Hepatocyte (in vitro differentiated cells): ENCODE results near the gene CNKSR1. TPM values are rescaled to one million over a fixed set of nuclear protein-coding genes. Genes with fewer than 3 reads are reported as not detected.
A peak's percentile ranks its signal among the peaks of the same experiment; 100 is the strongest.

ENCODE experiments used
- DNase-seq: peaks from one replicate; pipeline ENCODE4 v3.0.0-alpha.2; 2016; ENCODE audit warnings: low spot score
- H2AFZ ChIP-seq: fragments of 200-600 bp; sonication (generic); 2 replicates; pipeline ENCODE4 v1.6.0; 2016; ENCODE audit warnings: antibody characterized with exemption, mild to moderate bottlenecking
- H3K27ac ChIP-seq: fragments of 200-600 bp; sonication (generic); 2 replicates; pipeline ENCODE4 v1.5.1; 2016; ENCODE audit warnings: mild to moderate bottlenecking
- H3K27me3 ChIP-seq: fragments of 200-600 bp; sonication (generic); 2 replicates; pipeline ENCODE4 v1.6.1; 2016
- H3K36me3 ChIP-seq: fragments of 200-600 bp; sonication (generic); replicated peaks from 2 replicates; pipeline ENCODE4 v1.5.1; 2016; ENCODE audit warnings: low read depth; ENCODE audit not compliant: insufficient read depth
- H3K4me1 ChIP-seq: fragments of 200-600 bp; sonication (generic); 2 replicates; pipeline ENCODE4 v1.5.1; 2016; ENCODE audit warnings: mild to moderate bottlenecking, moderate library complexity; ENCODE audit not compliant: insufficient read depth
- H3K4me2 ChIP-seq: fragments of 200-600 bp; sonication (generic); 2 replicates; pipeline ENCODE4 v1.6.0; 2016
- H3K4me3 ChIP-seq: fragments of 200-600 bp; sonication (generic); 2 replicates; pipeline ENCODE4 v1.5.1; 2016; ENCODE audit warnings: mild to moderate bottlenecking
- H3K79me2 ChIP-seq: fragments of 200-600 bp; sonication (generic); 2 replicates; pipeline ENCODE4 v1.6.0; 2017; ENCODE audit warnings: mild to moderate bottlenecking
- H3K9me2 ChIP-seq: fragments of 200-600 bp; sonication (generic); replicated peaks from 2 replicates; pipeline ENCODE4 v1.6.0; 2017; ENCODE audit warnings: mild to moderate bottlenecking; ENCODE audit not compliant: insufficient read depth
- H3K9me3 ChIP-seq: fragments of 200-600 bp; sonication (generic); 2 replicates; pipeline ENCODE4 v1.5.1; 2016; ENCODE audit warnings: low read depth, mild to moderate bottlenecking
- H4K20me1 ChIP-seq: fragments of 200-600 bp; sonication (generic); 2 replicates; pipeline ENCODE4 v1.6.0; 2016; ENCODE audit warnings: mild to moderate bottlenecking; ENCODE audit not compliant: insufficient read depth, poor library complexity, severe bottlenecking
- CTCF ChIP-seq: fragments of 200-600 bp; sonication (generic); IDR thresholded peaks from 2 replicates; pipeline ENCODE4 v1.5.1; 2016; ENCODE audit warnings: antibody characterized with exemption, mild to moderate bottlenecking; ENCODE audit not compliant: poor library complexity
- EZH2 ChIP-seq: fragments of 200-600 bp; sonication (generic); IDR thresholded peaks from 2 replicates; pipeline ENCODE4 v1.6.1; 2016; ENCODE audit warnings: antibody characterized with exemption, mild to moderate bottlenecking, borderline replicate concordance
- EZH2phosphoT487 ChIP-seq: fragments of 200-600 bp; sonication (generic); IDR thresholded peaks from one replicate; pipeline ENCODE4 v1.6.1; 2018; ENCODE audit warnings: antibody characterized with exemption, mild to moderate bottlenecking, low read depth, moderate library complexity; ENCODE audit not compliant: unreplicated experiment, severe bottlenecking
- WGBS: methylation state at CpG from one replicate; pipeline ENCODE4 v1.1.6; 2016; ENCODE audit warnings: low lambda C conversion rate; ENCODE audit errors: missing lambda C conversion rate; 5-methylcytosine and 5-hydroxymethylcytosine counted together
- polyA plus RNA-seq: library from polyadenylated mRNA; unstranded; fragments of >200 nt; fragmentation: Nextera tagmentation; extraction: Ambion mirVana; gene quantifications from 2 replicates; pipeline ENCODE4 v1.2.1, GENCODE V29; 2016
- total RNA-seq: library from RNA; depleted of rRNA; stranded (reverse); fragments of >200 nt; gene quantifications from 2 replicates; pipeline ENCODE4 v1.2.3, GENCODE V29; 2014

Gene CNKSR1
- total and polyA plus RNA-seq, 2 experiments from 2014 or later: 13.3 to 31.4 TPM

DNA sequence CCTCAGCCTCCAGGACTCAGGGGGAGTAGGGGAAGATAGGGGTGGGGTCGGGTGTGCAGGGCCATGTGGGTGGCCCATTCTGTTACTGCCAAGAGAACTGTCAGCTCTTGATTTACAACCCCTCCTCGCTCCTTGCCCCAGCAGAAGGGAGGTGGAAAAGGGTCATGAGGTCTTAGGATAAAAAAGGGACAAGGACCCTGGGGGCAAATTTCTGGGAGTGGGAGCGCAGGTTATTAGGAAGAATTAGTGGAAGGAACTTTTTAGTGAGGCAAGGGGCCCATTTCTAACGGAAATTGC lies 17.6 kb upstream of the CNKSR1 start:
- Histone ChIP-seq H3K27ac (no peak overlapping the region), H3K4me3 (no peak overlapping the region), H2AFZ (no peak overlapping the region), H3K4me2 (no peak overlapping the region), H3K36me3 (no peaks in the 10 kb centered on the region), H3K27me3 (peaks cover 25% of the 10 kb centered on the region), H3K4me1 (peaks cover 14% of the 10 kb centered on the region), H3K9me3 (no peaks in the 10 kb centered on the region), H3K79me2 (no peaks in the 10 kb centered on the region), H4K20me1 (no peaks in the 10 kb centered on the region), H3K9me2 (no peaks in the 10 kb centered on the region)
- 64% methylated on average over 4 of the region's 4 CpGs for WGBS
- DNase-seq: no peak
- no peak for TF ChIP-seq EZH2

DNA sequence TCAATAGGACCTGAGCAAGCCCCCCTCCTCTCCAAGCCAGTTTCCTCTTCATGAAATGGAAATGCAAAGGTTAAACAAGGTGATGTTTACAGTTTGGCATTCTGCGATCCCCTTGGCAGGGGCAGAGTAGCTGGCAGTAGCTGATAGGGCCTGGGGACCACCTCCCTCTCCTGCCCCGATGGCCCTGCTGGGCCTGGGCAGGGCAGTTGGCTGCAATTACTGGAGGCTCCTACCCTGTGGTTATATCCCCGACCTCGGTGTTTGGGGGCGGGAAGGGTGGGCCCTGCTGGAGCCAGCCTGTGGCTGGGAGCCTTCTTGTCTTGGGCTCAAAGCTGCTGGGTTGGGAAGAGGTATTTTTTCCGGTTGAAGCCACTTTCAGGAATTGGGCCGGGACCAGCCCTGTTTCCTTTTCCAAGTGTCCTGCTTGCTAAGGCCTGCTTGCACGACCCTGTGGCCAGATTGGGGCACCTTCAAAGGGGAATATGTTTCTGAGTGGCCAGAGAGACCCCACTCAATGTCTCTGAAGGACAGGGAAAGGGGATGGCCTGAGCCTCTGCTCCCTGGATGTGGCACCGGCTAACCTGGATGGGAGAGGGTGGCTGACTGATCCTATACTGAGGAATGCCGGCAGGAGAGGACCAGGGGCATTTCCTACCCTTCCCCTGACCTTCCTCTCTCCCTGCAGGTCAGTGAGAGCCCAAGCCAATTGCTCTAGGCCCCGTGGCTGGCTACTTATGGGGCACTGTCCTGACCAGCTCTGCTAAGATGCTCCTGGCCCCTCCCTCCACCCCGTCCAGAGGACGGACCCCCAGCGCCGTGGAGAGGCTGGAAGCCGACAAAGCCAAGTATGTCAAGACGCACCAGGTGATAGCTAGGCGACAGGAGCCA lies 16.5 kb upstream of the CNKSR1 start:
- Histone ChIP-seq H3K9me2 (no peaks in the 10 kb centered on the region), H3K4me3 (peak overlapping the region; percentile 27), H3K27me3 (peaks cover 17% of the 10 kb centered on the region), H4K20me1 (no peaks in the 10 kb centered on the region), H3K79me2 (no peaks in the 10 kb centered on the region), H3K4me1 (peaks cover 20% of the 10 kb centered on the region), H3K9me3 (no peaks in the 10 kb centered on the region), H2AFZ (peak overlapping the region; percentile 83), H3K4me2 (peak overlapping the region; percentile 97), H3K27ac (no peak overlapping the region), H3K36me3 (no peaks in the 10 kb centered on the region)
- WGBS: 43% methylated on average over 16 of the region's 18 CpGs
- DNase-seq: no peak
- TF ChIP-seq CTCF (no peak), EZH2 (no peak), EZH2phosphoT487 (no peak)

DNA sequence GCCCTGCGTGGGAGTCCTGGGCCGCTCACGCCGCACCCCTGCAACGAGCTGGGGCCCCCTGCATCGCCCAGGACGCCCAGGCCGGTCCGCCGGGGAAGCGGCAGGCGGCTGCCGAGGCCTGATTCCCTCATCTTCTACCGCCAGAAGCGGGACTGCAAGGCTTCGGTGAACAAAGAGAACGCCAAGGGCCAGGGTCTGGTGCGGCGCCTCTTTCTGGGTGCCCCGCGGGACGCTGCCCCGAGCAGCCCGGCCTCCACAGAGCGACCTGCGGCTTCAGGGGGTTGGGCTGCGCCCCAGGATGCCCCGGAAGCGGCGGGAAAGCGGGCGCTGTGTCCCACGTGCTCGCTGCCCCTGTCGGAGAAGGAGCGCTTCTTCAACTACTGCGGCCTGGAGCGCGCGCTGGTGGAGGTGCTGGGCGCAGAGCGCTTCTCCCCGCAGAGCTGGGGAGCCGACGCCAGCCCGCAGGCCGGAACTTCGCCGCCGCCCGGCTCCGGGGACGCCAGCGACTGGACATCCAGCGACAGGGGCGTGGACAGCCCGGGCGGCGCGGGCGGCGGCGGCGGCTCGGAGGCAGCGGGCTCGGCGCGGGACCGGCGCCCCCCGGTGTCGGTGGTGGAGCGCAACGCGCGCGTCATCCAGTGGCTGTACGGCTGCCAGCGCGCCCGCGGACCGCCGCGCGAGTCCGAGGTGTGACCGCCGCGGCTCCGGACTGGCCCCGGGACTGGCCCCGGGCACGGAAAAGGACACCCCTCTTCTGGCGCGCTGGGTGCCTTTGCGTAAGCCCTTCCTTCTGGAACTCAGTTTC lies 15.7 kb upstream of the CNKSR1 start:
- Histone ChIP-seq H3K27ac (no peak overlapping the region), H2AFZ (peak overlapping the region; percentile 86), H3K4me1 (peaks cover 20% of the 10 kb centered on the region), H4K20me1 (no peaks in the 10 kb centered on the region), H3K4me3 (peak overlapping the region; percentile 27), H3K9me3 (no peaks in the 10 kb centered on the region), H3K79me2 (no peaks in the 10 kb centered on the region), H3K27me3 (peaks cover 15% of the 10 kb centered on the region), H3K36me3 (no peaks in the 10 kb centered on the region), H3K9me2 (no peaks in the 10 kb centered on the region), H3K4me2 (peak overlapping the region; percentile 97)
- 3% methylated on average over 61 of the region's 98 CpGs for WGBS
- DNase-seq: peak; percentile 80
- no peak for TF ChIP-seq EZH2
- TF ChIP-seq CTCF: peak; percentile 15
- TF ChIP-seq EZH2phosphoT487: no peak

GRCh38 chr1:26162220-26162709 lies 15.0 kb upstream of the CNKSR1 start:
- H3K36me3 ChIP-seq: no peaks in the 10 kb centered on the region
- TF ChIP-seq EZH2: no peak
- no peak for TF ChIP-seq EZH2phosphoT487
- TF ChIP-seq CTCF: no peak
- 40% methylated on average over 21 of the region's 21 CpGs for WGBS
- no peaks in the 10 kb centered on the region for H4K20me1 ChIP-seq
- peak overlapping the region; percentile 97 for H3K4me2 ChIP-seq
- H3K4me3 ChIP-seq: no peak overlapping the region
- no peaks in the 10 kb centered on the region for H3K9me2 ChIP-seq
- no peak overlapping the region for H3K27ac ChIP-seq
- DNase-seq: no peak
- peaks cover 12% of the 10 kb centered on the region for H3K27me3 ChIP-seq
- no peaks in the 10 kb centered on the region for H3K9me3 ChIP-seq
- no peaks in the 10 kb centered on the region for H3K79me2 ChIP-seq
- peaks cover 20% of the 10 kb centered on the region for H3K4me1 ChIP-seq
- H2AFZ ChIP-seq: peak overlapping the region; percentile 86
